NCI-H345 (cell line): ENCODE data around the gene OR6S1.
"Not testable (repeated sequence)": the region's sequence is repeated elsewhere in the genome, so short reads cannot be mapped to it uniquely, and the experiment has no call there.

Source experiments
- DNase-seq: peaks from one replicate; lab custom pipeline; 2025; lab: John Stamatoyannopoulos, UW

OR6S1 gene

GRCh38 chr14:20668969-20669368 is 27.5 kb upstream of the OR6S1 start:
- DNase-seq = no peak

GRCh38 chr14:20667957-20668356 is 26.5 kb upstream of the OR6S1 start:
- no peak for DNase-seq

GRCh38 chr14:20666400-20666961 is 25.0 kb upstream of the OR6S1 start:
- DNase-seq = not testable (repeated sequence)

- no peak for DNase-seq
Measured at GRCh38 chr14:20662968-20663732, 21.7 kb upstream of the OR6S1 start.

GRCh38 chr14:20661197-20661596 is 19.7 kb upstream of the OR6S1 start:
- no peak for DNase-seq

- no peak for DNase-seq
Measured at GRCh38 chr14:20659813-20660395, 18.4 kb upstream of the OR6S1 start.

- no peak for DNase-seq
Measured at GRCh38 chr14:20659336-20659735, 17.8 kb upstream of the OR6S1 start.

GRCh38 chr14:20658246-20658645 is 16.8 kb upstream of the OR6S1 start:
- DNase-seq = no peak

- DNase-seq = no peak
Measured at GRCh38 chr14:20657216-20658211, 16.0 kb upstream of the OR6S1 start.

GRCh38 chr14:20656274-20656673 is 14.8 kb upstream of the OR6S1 start:
- no peak for DNase-seq

GRCh38 chr14:20655851-20656250 is 14.4 kb upstream of the OR6S1 start:
- no peak for DNase-seq

- no peak for DNase-seq
Measured at GRCh38 chr14:20652996-20653975, 11.8 kb upstream of the OR6S1 start.

- no peak for DNase-seq
Measured at GRCh38 chr14:20645481-20645880, 4.0 kb upstream of the OR6S1 start.

GRCh38 chr14:20644520-20644919 is 3.0 kb upstream of the OR6S1 start:
- DNase-seq = no peak

- not testable (repeated sequence) for DNase-seq
Measured at GRCh38 chr14:20642755-20643154, 1.3 kb upstream of the OR6S1 start.

GRCh38 chr14:20642182-20642581 is 691 bp upstream of the OR6S1 start:
- DNase-seq = no peak

- no peak for DNase-seq
Measured at GRCh38 chr14:20632831-20633691, 8.4 kb downstream of the OR6S1 start.

- no peak for DNase-seq
Measured at GRCh38 chr14:20632448-20632830, 9.1 kb downstream of the OR6S1 start.

GRCh38 chr14:20631880-20632389 is 9.6 kb downstream of the OR6S1 start:
- no peak for DNase-seq
